ENCODE results near the gene NPIPB8. TPM values are rescaled to one million over a fixed set of nuclear protein-coding genes. Genes with fewer than 3 reads are reported as not detected.
"Not testable (repeated sequence)": the region's sequence is repeated elsewhere in the genome, so short reads cannot be mapped to it uniquely, and the experiment has no call there.

The NPIPB8 gene
- total RNA-seq, 2 experiments from 2014 or later, result 0.27 TPM; not detected in 1

- CTCF ChIA-PET, result no interaction called here
- Mint-ChIP-seq H3K9me3 (no peaks in the 10 kb centered on the region), H3K36me3 (peaks cover 2% of the 10 kb centered on the region), H3K4me3 (peak overlapping the region; percentile 84), H3K27ac (no peak overlapping the region), H3K4me1 (ENCODE audit: low read depth) (peaks cover 18% of the 10 kb centered on the region), H3K27me3 (no peaks in the 10 kb centered on the region)
- POLR2A ChIA-PET, result no interaction called here
- intact Hi-C loops (cut with micrococcal nuclease), result no loop called here
- DNase-seq, result no peak
Observed at GRCh38 chr16:28621481-28622155, 16.2 kb upstream of the NPIPB8 start.

- H3K36me3 Mint-ChIP-seq; H3K9me3 Mint-ChIP-seq; CTCF ChIA-PET; H3K27me3 Mint-ChIP-seq; intact Hi-C loops (cut with micrococcal nuclease); DNase-seq: not testable (repeated sequence)
- POLR2A ChIA-PET, result interaction anchor here (1.1 kb wide), 1 partner anchor 63 kb away, joined by 3 read pairs; no protein-coding TSS in a partner anchor
- Mint-ChIP-seq H3K4me1 (ENCODE audit: low read depth) (peaks cover 18% of the 10 kb centered on the region), H3K27ac (peak overlapping the region; percentile 69), H3K4me3 (peak overlapping the region; percentile 84)
Observed at GRCh38 chr16:28622532-28623171, 15.2 kb upstream of the NPIPB8 start.

- Mint-ChIP-seq H3K9me3 (no peaks in the 10 kb centered on the region), H3K27ac (peak overlapping the region; percentile 69), H3K4me3 (peak overlapping the region; percentile 84), H3K27me3 (peaks cover 2% of the 10 kb centered on the region), H3K4me1 (ENCODE audit: low read depth) (peaks cover 18% of the 10 kb centered on the region), H3K36me3 (peaks cover 2% of the 10 kb centered on the region)
- CTCF ChIA-PET, result no interaction called here
- intact Hi-C loops (cut with micrococcal nuclease), result no loop called here
- DNase-seq, result peak; percentile 76
- POLR2A ChIA-PET, result interaction anchor here (0.9 to 1.1 kb wide), 3 partner anchors 63 to 129 kb away, joined by 3 read pairs; no protein-coding TSS in a partner anchor
Observed at GRCh38 chr16:28623172-28623711, 14.6 kb upstream of the NPIPB8 start.

- H3K4me3 Mint-ChIP-seq; POLR2A ChIA-PET; intact Hi-C loops (cut with micrococcal nuclease); H3K27me3 Mint-ChIP-seq; H3K9me3 Mint-ChIP-seq; CTCF ChIA-PET; H3K27ac Mint-ChIP-seq; DNase-seq; H3K4me1 Mint-ChIP-seq (ENCODE audit: low read depth); H3K36me3 Mint-ChIP-seq: not testable (repeated sequence)
Observed at GRCh38 chr16:28630905-28631304, 7.0 kb upstream of the NPIPB8 start.

- H3K27ac Mint-ChIP-seq; H3K4me3 Mint-ChIP-seq; CTCF ChIA-PET; H3K9me3 Mint-ChIP-seq; DNase-seq; H3K4me1 Mint-ChIP-seq (ENCODE audit: low read depth); POLR2A ChIA-PET; H3K36me3 Mint-ChIP-seq; intact Hi-C loops (cut with micrococcal nuclease); H3K27me3 Mint-ChIP-seq: not testable (repeated sequence)
Observed at GRCh38 chr16:28636093-28636823, 1.6 kb upstream of the NPIPB8 start.

GRCh38 chr16:28638359-28638758 is 494 bp downstream of the NPIPB8 start:
- POLR2A ChIA-PET; H3K27ac Mint-ChIP-seq; H3K27me3 Mint-ChIP-seq; H3K4me3 Mint-ChIP-seq; H3K36me3 Mint-ChIP-seq; H3K9me3 Mint-ChIP-seq; DNase-seq; CTCF ChIA-PET; H3K4me1 Mint-ChIP-seq (ENCODE audit: low read depth); intact Hi-C loops (cut with micrococcal nuclease): not testable (repeated sequence)

- CTCF ChIA-PET; H3K4me3 Mint-ChIP-seq; intact Hi-C loops (cut with micrococcal nuclease); H3K27me3 Mint-ChIP-seq; H3K36me3 Mint-ChIP-seq; POLR2A ChIA-PET; H3K9me3 Mint-ChIP-seq; H3K4me1 Mint-ChIP-seq (ENCODE audit: low read depth); H3K27ac Mint-ChIP-seq: not testable (repeated sequence)
- DNase-seq, result peak; percentile 47
Observed at GRCh38 chr16:28639959-28640358, 2.1 kb downstream of the NPIPB8 start.

- intact Hi-C loops (cut with micrococcal nuclease); H3K27ac Mint-ChIP-seq; H3K4me1 Mint-ChIP-seq (ENCODE audit: low read depth); H3K36me3 Mint-ChIP-seq; H3K27me3 Mint-ChIP-seq; H3K4me3 Mint-ChIP-seq; CTCF ChIA-PET; H3K9me3 Mint-ChIP-seq; DNase-seq; POLR2A ChIA-PET: not testable (repeated sequence)
Observed at GRCh38 chr16:28666264-28666663, 28.4 kb downstream of the NPIPB8 start.

GRCh38 chr16:28667480-28667879 is 29.6 kb downstream of the NPIPB8 start:
- H3K4me1 Mint-ChIP-seq (ENCODE audit: low read depth); H3K4me3 Mint-ChIP-seq; CTCF ChIA-PET; H3K9me3 Mint-ChIP-seq; H3K27ac Mint-ChIP-seq; H3K36me3 Mint-ChIP-seq; DNase-seq; H3K27me3 Mint-ChIP-seq; intact Hi-C loops (cut with micrococcal nuclease); POLR2A ChIA-PET: not testable (repeated sequence)

GRCh38 chr16:28668199-28668598 is 30.3 kb downstream of the NPIPB8 start:
- H3K9me3 Mint-ChIP-seq; H3K27ac Mint-ChIP-seq; H3K4me3 Mint-ChIP-seq; H3K36me3 Mint-ChIP-seq; H3K27me3 Mint-ChIP-seq; H3K4me1 Mint-ChIP-seq (ENCODE audit: low read depth); intact Hi-C loops (cut with micrococcal nuclease); CTCF ChIA-PET; POLR2A ChIA-PET; DNase-seq: not testable (repeated sequence)

GRCh38 chr16:28688327-28688952 is 50.6 kb downstream of the NPIPB8 start:
- intact Hi-C loops (cut with micrococcal nuclease); H3K27me3 Mint-ChIP-seq; CTCF ChIA-PET; DNase-seq; H3K4me1 Mint-ChIP-seq (ENCODE audit: low read depth); H3K36me3 Mint-ChIP-seq; H3K27ac Mint-ChIP-seq; H3K9me3 Mint-ChIP-seq; H3K4me3 Mint-ChIP-seq; POLR2A ChIA-PET: not testable (repeated sequence)

- H3K27ac Mint-ChIP-seq; H3K36me3 Mint-ChIP-seq; H3K9me3 Mint-ChIP-seq; H3K4me3 Mint-ChIP-seq; CTCF ChIA-PET; H3K4me1 Mint-ChIP-seq (ENCODE audit: low read depth); POLR2A ChIA-PET; H3K27me3 Mint-ChIP-seq; intact Hi-C loops (cut with micrococcal nuclease); DNase-seq: not testable (repeated sequence)
Observed at GRCh38 chr16:28689425-28689824, 51.6 kb downstream of the NPIPB8 start.

Measured in activated CD4-positive, alpha-beta memory T cell treated with anti-CD3 and anti-CD28 coated beads for 36 hours (primary cell).